Body of pancreas (tissue), 4 donors: ENCODE results near the gene TEKTIP1. TPM values are rescaled to one million over a fixed set of nuclear protein-coding genes. Genes with fewer than 3 reads are reported as not detected.

ENCODE experiments used
- ATAC-seq: fragments of 150-250 bp; one replicate; pipeline ENCODE4 v1.9.1; 2016
- DNase-seq, 4 donors: peaks; one replicate each; pipeline ENCODE4 v3.0.0-alpha.2; 2019
- H3K27ac ChIP-seq, 4 donors: fragments of 200-600 bp; sonication (generic); 1 replicate in 3 of 4; 2 replicates in 1 of 4; pipeline versions ENCODE4 v1.5.1 to v1.6.1; 2016 to 2019; ENCODE audit warnings: mild to moderate bottlenecking in 1 of 4, mixed read lengths in 1 of 4, moderate library complexity in 1 of 4
- H3K27me3 ChIP-seq, 2 donors: fragments of 200-600 bp; sonication (generic); one replicate each; pipeline ENCODE4 v1.6.0; 2016; ENCODE audit warnings: mild to moderate bottlenecking in 1 of 2
- H3K36me3 ChIP-seq, 2 donors: fragments of 200-600 bp; sonication (generic); replicated peaks in 1 of 2; 2 replicates each; pipeline ENCODE4 v1.5.1; 2016; ENCODE audit warnings: low read depth in 2 of 2; ENCODE audit not compliant: insufficient read depth in 1 of 2
- H3K4me1 ChIP-seq: fragments of 200-600 bp; sonication (generic); one replicate; pipeline ENCODE4 v1.6.0; 2016
- H3K4me3 ChIP-seq, 2 donors: fragments of 200-600 bp; sonication (generic); 1 replicate in 1 of 2; 2 replicates in 1 of 2; pipeline ENCODE4 v1.5.1; 2016 to 2019
- H3K9me3 ChIP-seq, 3 donors: fragments of 200-600 bp; sonication (generic); 1 replicate in 2 of 3; 2 replicates in 1 of 3; pipeline ENCODE4 v1.5.1; 2016
- POLR2A ChIP-seq, 3 donors: fragments of 450-650 bp; IDR thresholded peaks; one replicate each; pipeline ENCODE4 v1.6.1; 2016; ENCODE audit warnings: antibody characterized with exemption in 3 of 3, mild to moderate bottlenecking in 2 of 3
- WGBS, 2 donors: methylation state at CpG; one replicate each; pipeline ENCODE4 v1.1.5; 2017; 5-methylcytosine and 5-hydroxymethylcytosine counted together
- intact Hi-C: fragments of 100-400 bp; cut with DNase I; formaldehyde crosslinking; loops from one replicate; pipeline ENCODE4 v1.15.1; 2023
- total RNA-seq, 2 donors: library from RNA; depleted of rRNA; stranded (reverse); fragments of >200 nt; gene quantifications; one replicate each; pipeline ENCODE4 v1.1.0, GENCODE V29; 2016
- TF ChIP-seq, protein P1 (sequence below), 7 experiments: fragments of 450-650 bp in 4 of 7; fragments of 200-600 bp in 3 of 7; sonication (generic) in 3 of 7; IDR thresholded peaks; one replicate each; pipeline ENCODE4 v1.5.1; 2016 to 2019; ENCODE audit warnings: antibody characterized with exemption in 7 of 7

Gene TEKTIP1
- total RNA-seq, 2 donors from 2014 or later: 1.3 TPM; not detected in 1

- peaks cover 0 to 3% of the 10 kb centered on the region in 2 donors for H3K36me3 ChIP-seq
- no peak for ATAC-seq
Observed at GRCh38 chr19:3493651-3494050, 45.3 kb upstream of the TEKTIP1 start.

GRCh38 chr19:3494051-3494450 is 44.9 kb upstream of the TEKTIP1 start:
- Histone ChIP-seq H3K27ac (no peak overlapping the region), H3K4me3 (no peak overlapping the region), H3K36me3 (peaks cover 0 to 3% of the 10 kb centered on the region in 2 donors), H3K4me1 (peaks cover 3% of the 10 kb centered on the region), H3K9me3 (no peaks in the 10 kb centered on the region), H3K27me3 (no peaks in the 10 kb centered on the region)
- DNase-seq: no peak
- no peak for ATAC-seq
- TF ChIP-seq POLR2A (IDR thresholded peaks at IDR 0.05): no peak
- TF ChIP-seq, protein P1, sequence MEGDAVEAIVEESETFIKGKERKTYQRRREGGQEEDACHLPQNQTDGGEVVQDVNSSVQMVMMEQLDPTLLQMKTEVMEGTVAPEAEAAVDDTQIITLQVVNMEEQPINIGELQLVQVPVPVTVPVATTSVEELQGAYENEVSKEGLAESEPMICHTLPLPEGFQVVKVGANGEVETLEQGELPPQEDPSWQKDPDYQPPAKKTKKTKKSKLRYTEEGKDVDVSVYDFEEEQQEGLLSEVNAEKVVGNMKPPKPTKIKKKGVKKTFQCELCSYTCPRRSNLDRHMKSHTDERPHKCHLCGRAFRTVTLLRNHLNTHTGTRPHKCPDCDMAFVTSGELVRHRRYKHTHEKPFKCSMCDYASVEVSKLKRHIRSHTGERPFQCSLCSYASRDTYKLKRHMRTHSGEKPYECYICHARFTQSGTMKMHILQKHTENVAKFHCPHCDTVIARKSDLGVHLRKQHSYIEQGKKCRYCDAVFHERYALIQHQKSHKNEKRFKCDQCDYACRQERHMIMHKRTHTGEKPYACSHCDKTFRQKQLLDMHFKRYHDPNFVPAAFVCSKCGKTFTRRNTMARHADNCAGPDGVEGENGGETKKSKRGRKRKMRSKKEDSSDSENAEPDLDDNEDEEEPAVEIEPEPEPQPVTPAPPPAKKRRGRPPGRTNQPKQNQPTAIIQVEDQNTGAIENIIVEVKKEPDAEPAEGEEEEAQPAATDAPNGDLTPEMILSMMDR (IDR thresholded peaks at IDR 0.05): no peak
- 87% methylated on average over 3 to 15 of the region's 15 CpGs for WGBS, 2 donors
- intact Hi-C loops: no loop called here

More at GRCh38 chr19:3493651-3494050, 45.3 kb upstream of the TEKTIP1 start:
- TF ChIP-seq, protein P1 (IDR thresholded peaks at IDR 0.05): no peak
- no peak for TF ChIP-seq POLR2A (IDR thresholded peaks at IDR 0.05)
- Histone ChIP-seq H3K27ac (no peak overlapping the region), H3K9me3 (no peaks in the 10 kb centered on the region), H3K4me1 (no peaks in the 10 kb centered on the region), H3K27me3 (no peaks in the 10 kb centered on the region), H3K4me3 (no peak overlapping the region)
- WGBS, 2 donors: 91 to 96% methylated on average over 12 to 14 of the region's 14 CpGs
- intact Hi-C loops: no loop called here
- no peak for DNase-seq

DNA sequence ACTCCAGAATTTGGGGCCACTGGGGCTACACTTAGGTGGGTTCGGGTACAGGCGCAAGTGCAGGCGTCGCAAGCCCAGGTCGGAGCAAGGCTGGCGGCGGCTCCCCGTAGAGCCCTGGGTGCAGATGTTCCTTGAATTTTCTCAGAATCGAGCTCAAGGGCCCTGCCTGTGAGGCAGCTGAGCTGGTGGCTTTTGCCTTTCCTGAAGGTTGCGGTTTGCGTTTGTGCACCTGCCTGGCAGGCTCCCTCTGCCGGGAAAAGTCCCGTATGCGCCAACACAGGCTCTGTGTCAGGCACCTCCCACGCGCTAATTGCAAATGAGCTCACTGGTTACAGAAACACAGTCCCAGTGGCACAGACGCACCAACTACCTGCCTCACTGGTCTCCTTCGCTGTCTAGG is 44.4 kb upstream of the TEKTIP1 start:
- TF ChIP-seq, protein P1 (IDR thresholded peaks at IDR 0.05): no peak
- no peak for TF ChIP-seq POLR2A (IDR thresholded peaks at IDR 0.05)
- intact Hi-C loops: no loop called here
- Histone ChIP-seq H3K36me3 (peaks cover 0 to 3% of the 10 kb centered on the region in 2 donors), H3K9me3 (no peaks in the 10 kb centered on the region), H3K4me1 (peaks cover 8% of the 10 kb centered on the region), H3K4me3 (no peak overlapping the region), H3K27me3 (no peaks in the 10 kb centered on the region), H3K27ac (no peak overlapping the region)
- DNase-seq (no peak), ATAC-seq (no peak)
- WGBS, 2 donors: 88 to 89% methylated on average over 10 to 18 of the region's 18 CpGs

DNA sequence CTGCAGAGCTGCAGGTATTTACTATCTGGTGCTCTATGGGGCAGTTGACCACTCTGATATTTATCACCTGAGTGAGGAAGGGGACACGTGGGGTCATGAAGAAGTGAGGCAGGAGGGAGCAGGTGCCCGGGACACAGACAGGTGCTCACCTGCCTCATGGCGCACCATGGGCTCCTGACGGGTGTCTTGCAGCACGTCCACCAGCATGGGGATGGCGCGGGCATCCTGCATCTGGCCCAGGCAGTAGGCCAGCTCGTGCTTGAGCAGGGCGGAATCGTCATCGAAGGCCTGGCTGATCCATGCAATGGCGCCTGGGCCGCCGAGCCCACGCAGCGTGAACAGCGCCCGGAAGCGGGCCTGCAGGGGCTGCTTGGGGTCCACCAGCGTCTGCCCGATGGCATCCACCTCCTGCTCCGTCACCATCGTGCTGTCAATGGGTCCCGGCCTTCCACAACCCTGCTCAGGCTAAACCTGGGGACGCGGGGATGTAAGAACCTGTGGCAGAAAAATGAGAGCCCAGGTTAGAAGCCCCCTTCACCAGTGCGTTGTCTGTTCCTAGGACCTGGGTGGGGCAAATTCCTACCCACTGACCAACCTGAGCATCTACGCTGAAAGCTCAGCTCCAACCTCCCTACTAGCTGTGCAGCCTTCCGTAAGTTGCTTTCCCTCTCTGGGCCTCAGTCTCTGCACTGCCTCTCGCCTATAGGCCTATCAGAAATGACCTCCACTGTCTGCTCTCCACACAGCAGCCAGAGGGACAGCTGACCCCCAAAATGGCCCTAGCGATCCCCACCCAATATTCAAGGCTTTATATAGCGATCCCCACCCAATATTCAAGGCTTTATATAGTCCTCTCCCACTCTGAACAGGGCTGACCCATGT is 42.3 kb upstream of the TEKTIP1 start:
- TF ChIP-seq POLR2A (IDR thresholded peaks at IDR 0.05): no peak
- TF ChIP-seq, protein P1 (IDR thresholded peaks at IDR 0.05): no peak
- Histone ChIP-seq H3K36me3 (peaks cover 0 to 3% of the 10 kb centered on the region in 2 donors), H3K4me1 (peaks cover 17% of the 10 kb centered on the region), H3K9me3 (no peaks in the 10 kb centered on the region), H3K4me3 (no peak overlapping the region), H3K27me3 (no peaks in the 10 kb centered on the region), H3K27ac (no peak overlapping the region)
- DNase-seq (no peak), ATAC-seq (no peak)
- 88 to 97% methylated on average over 8 to 24 of the region's 32 CpGs for WGBS, 2 donors
- intact Hi-C loops: no loop called here
